Heart right ventricle (tissue), 16 donors: ENCODE results near the gene TIE1. TPM values are rescaled to one million over a fixed set of nuclear protein-coding genes. Genes with fewer than 3 reads are reported as not detected.

Source experiments
- ATAC-seq, 8 donors: fragments of 200-7000 bp; cut with Tn5 transposase; one replicate each; pipeline ENCODE4 v1.9.1; 2020; ENCODE audit warnings: mild to moderate bottlenecking in 8 of 8, moderate library complexity in 8 of 8, moderate number of reproducible peaks in 1 of 8
- DNase-seq, 2 donors: peaks; one replicate each; pipeline ENCODE4 v3.0.0-alpha.2; 2020
- H3K27ac ChIP-seq, 10 donors: fragments of 200-600 bp; sonication (generic) in 2 of 10; one replicate each; pipeline versions ENCODE4 v1.5.0 to v1.8.0; 2020 to 2022; ENCODE audit warnings: mild to moderate bottlenecking in 3 of 10
- H3K27me3 ChIP-seq, 7 donors: fragments of 200-600 bp; one replicate each; pipeline ENCODE4 v1.8.0; 2021 to 2022; ENCODE audit warnings: mild to moderate bottlenecking in 2 of 7
- H3K36me3 ChIP-seq, 9 donors: fragments of 200-600 bp; sonication (generic) in 1 of 9; one replicate each; pipeline versions ENCODE4 v1.5.0 to v1.8.0; 2020 to 2022; ENCODE audit warnings: mild to moderate bottlenecking in 2 of 9
- H3K4me1 ChIP-seq, 9 donors: fragments of 200-600 bp; sonication (generic) in 1 of 9; one replicate each; pipeline versions ENCODE4 v1.5.0 to v1.8.0; 2020 to 2022; ENCODE audit warnings: mild to moderate bottlenecking in 4 of 9
- H3K4me3 ChIP-seq, 10 donors: fragments of 200-600 bp; sonication (generic) in 2 of 10; one replicate each; pipeline versions ENCODE4 v1.5.0 to v1.8.0; 2020 to 2022; ENCODE audit warnings: mild to moderate bottlenecking in 7 of 10, moderate library complexity in 2 of 10
- H3K9me3 ChIP-seq, 11 donors: fragments of 200-600 bp in 10 of 11; sonication (generic) in 2 of 11; one replicate each; pipeline versions ENCODE4 v1.5.0 to v1.8.0; 2013 to 2022; ENCODE audit warnings: mild to moderate bottlenecking in 2 of 11, control low read depth in 1 of 11, moderate library complexity in 1 of 11
- WGBS, 2 donors: extraction: QIAGEN DNeasy Blood & Tissue Kit; methylation state at CpG; one replicate each; pipeline ENCODE4 v1.1.7; 2013; ENCODE audit warnings: inconsistent platforms in 1 of 2; 5-methylcytosine and 5-hydroxymethylcytosine counted together
- intact Hi-C, 10 donors: fragments of 100-400 bp; cut with DNase I; formaldehyde crosslinking; loops; one replicate each; pipeline versions ENCODE4 v1.11.1 to v1.14.2; 2022
- polyA plus RNA-seq, 2 donors: library from polyadenylated mRNA; stranded (reverse); fragments of 200-250 nt; gene quantifications; one replicate each; pipeline ENCODE4 v1.2.3, GENCODE V29; 2013
- total RNA-seq, 10 donors: library from RNA; stranded (reverse); fragmentation: NEBNext Ultra II Directional in 3 of 10; extraction: Animal tissue kit (Norgen Biotek cat#: 25700) in 3 of 10; gene quantifications; one replicate each; pipeline versions ENCODE4 v1.2.1 to v1.2.4, GENCODE V29; 2021 to 2023
- TF ChIP-seq, protein P1 (sequence below), 9 donors: fragments of 200-600 bp; sonication (generic) in 2 of 9; IDR thresholded peaks; one replicate each; pipeline versions ENCODE4 v1.5.0 to v1.8.0; 2021 to 2022; ENCODE audit warnings: antibody characterized with exemption in 9 of 9, mild to moderate bottlenecking in 5 of 9, moderate library complexity in 1 of 9
- donor health status: Arrhythmogenic right ventricular cardiomyopathy.
- donor health status: ischemic (EF 13 %, LVEDD 7.1; RV severe dilation, severe dysfunction).
- donor health status: healthy with polysubstance abuse.
- donor health status: DM: no; HTN: yes; CAD: no.
- donor health status: DM: no; HTN: no; CAD: no.
- donor health status: ischemic (EF 25% LVEDD 6.9; RV normal size, moderate dysfunction).
- donor health status: ischemic (EF 25% LVEDD 5.7; RV mildly dilated, moderate dysfunction).
- donor health status: healthy.
- donor health status: DM: yes; HTN: yes; CAD: no.
- donor health status: Ischemic cardiomyopathy.
- donor health status: ischemic (EF 35%, LVEDD 5.7; RV mildly dilated, moderate dysfunction).
- donor health status: nonischemic (EF 11% LVEDD 7.7; RV severe dilation, severe dysfunction).
- donor health status: DM: yes; HTN: yes; CAD: no.
- donor health status: PGD.
- donor health status: ischemic (EF 29% LVEDD 5.4; RV normal size, mild dysfunction).
- donor health status: nonischemic (EF 23%, LVEDD 6.1; RV moderate dilation, normal function).

The TIE1 gene
- total and polyA plus RNA-seq, 12 donors, result 19.9 to 55.8 (median 32.0) TPM

- ATAC-seq (peak in 7 of 8 donors; percentile 8 to 55 (median 25)), DNase-seq (no peak)
- Histone ChIP-seq H3K27ac (peak overlapping the region in 9 of 10 donors; percentile 1 to 94 (median 83)), H3K36me3 (peaks cover 0 to 30% (median 0%) of the 10 kb centered on the region in 9 donors), H3K27me3 (no peaks in the 10 kb centered on the region), H3K4me1 (peaks cover 3 to 59% (median 30%) of the 10 kb centered on the region in 9 donors), H3K4me3 (peak overlapping the region in 8 of 10 donors; percentile 20 to 63 (median 54)), H3K9me3 (no peaks in the 10 kb centered on the region)
- intact Hi-C loops, result loop anchor here in 5 of 10 donors (1.0 to 5.0 kb wide), 6 partner anchors 39 to 66 kb away; partner anchors contain the start of gene ELOVL1 (in 1 of the 5)
- TF ChIP-seq, protein P1, sequence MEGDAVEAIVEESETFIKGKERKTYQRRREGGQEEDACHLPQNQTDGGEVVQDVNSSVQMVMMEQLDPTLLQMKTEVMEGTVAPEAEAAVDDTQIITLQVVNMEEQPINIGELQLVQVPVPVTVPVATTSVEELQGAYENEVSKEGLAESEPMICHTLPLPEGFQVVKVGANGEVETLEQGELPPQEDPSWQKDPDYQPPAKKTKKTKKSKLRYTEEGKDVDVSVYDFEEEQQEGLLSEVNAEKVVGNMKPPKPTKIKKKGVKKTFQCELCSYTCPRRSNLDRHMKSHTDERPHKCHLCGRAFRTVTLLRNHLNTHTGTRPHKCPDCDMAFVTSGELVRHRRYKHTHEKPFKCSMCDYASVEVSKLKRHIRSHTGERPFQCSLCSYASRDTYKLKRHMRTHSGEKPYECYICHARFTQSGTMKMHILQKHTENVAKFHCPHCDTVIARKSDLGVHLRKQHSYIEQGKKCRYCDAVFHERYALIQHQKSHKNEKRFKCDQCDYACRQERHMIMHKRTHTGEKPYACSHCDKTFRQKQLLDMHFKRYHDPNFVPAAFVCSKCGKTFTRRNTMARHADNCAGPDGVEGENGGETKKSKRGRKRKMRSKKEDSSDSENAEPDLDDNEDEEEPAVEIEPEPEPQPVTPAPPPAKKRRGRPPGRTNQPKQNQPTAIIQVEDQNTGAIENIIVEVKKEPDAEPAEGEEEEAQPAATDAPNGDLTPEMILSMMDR (IDR thresholded peaks at IDR 0.05), result no peak
- 48 to 57% methylated on average over 8 of the region's 8 CpGs for WGBS, 2 donors
Measured at GRCh38 chr1:43303471-43304313, 2.9 kb downstream of the TIE1 start.

GRCh38 chr1:43304314-43304681 lies 3.5 kb downstream of the TIE1 start:
- ATAC-seq (peak in 2 of 8 donors; percentile 7 to 29), DNase-seq (no peak)
- Histone ChIP-seq H3K4me3 (peak overlapping the region in 8 of 10 donors; percentile 20 to 63 (median 50)), H3K9me3 (no peaks in the 10 kb centered on the region), H3K4me1 (peaks cover 3 to 55% (median 30%) of the 10 kb centered on the region in 9 donors), H3K27me3 (no peaks in the 10 kb centered on the region), H3K27ac (peak overlapping the region in 7 of 10 donors; percentile 1 to 94 (median 36)), H3K36me3 (peaks cover 0 to 36% (median 0%) of the 10 kb centered on the region in 9 donors)
- intact Hi-C loops, result loop anchor here in 4 of 10 donors (5.0 kb wide), 4 partner anchors 38 to 67 kb away; partner anchors contain the start of gene ELOVL1 (in 1 of the 4)
- WGBS, 2 donors, result 39 to 45% methylated on average over 8 of the region's 8 CpGs
- TF ChIP-seq, protein P1 (IDR thresholded peaks at IDR 0.05), result peak in 3 of 9 donors; percentile 16 to 41 (median 26)

DNA sequence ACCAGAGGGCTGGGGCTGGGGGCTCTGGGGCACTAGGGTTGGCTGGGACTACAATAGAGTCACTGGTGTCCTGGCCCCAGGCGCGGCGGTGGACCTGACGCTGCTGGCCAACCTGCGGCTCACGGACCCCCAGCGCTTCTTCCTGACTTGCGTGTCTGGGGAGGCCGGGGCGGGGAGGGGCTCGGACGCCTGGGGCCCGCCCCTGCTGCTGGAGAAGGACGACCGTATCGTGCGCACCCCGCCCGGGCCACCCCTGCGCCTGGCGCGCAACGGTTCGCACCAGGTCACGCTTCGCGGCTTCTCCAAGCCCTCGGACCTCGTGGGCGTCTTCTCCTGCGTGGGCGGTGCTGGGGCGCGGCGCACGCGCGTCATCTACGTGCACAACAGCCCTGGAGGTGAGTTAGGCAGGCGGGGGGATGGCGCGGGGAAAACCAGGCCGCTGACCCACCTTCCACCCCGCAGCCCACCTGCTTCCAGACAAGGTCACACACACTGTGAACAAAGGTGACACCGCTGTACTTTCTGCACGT lies 4.1 kb downstream of the TIE1 start:
- Histone ChIP-seq H3K27ac (peak overlapping the region in 5 of 10 donors; percentile 6 to 94 (median 87)), H3K4me3 (peak overlapping the region in 6 of 10 donors; percentile 20 to 63 (median 56)), H3K9me3 (no peaks in the 10 kb centered on the region), H3K27me3 (no peaks in the 10 kb centered on the region), H3K4me1 (peaks cover 3 to 52% (median 26%) of the 10 kb centered on the region in 9 donors), H3K36me3 (peaks cover 0 to 41% (median 0%) of the 10 kb centered on the region in 9 donors)
- WGBS, 2 donors, result 81 to 83% methylated on average over 46 of the region's 46 CpGs
- intact Hi-C loops, result loop anchor here in 4 of 10 donors (5.0 kb wide), 4 partner anchors 37 to 68 kb away; partner anchors contain the start of gene ELOVL1 (in 1 of the 4)
- TF ChIP-seq, protein P1 (IDR thresholded peaks at IDR 0.05), result no peak
- DNase-seq (no peak), ATAC-seq (peak in 1 of 8 donors; percentile 7)

- Histone ChIP-seq H3K4me3 (peak overlapping the region in 1 of 10 donors; percentile 54), H3K27me3 (no peaks in the 10 kb centered on the region), H3K4me1 (peaks cover 3 to 46% (median 23%) of the 10 kb centered on the region in 9 donors), H3K36me3 (peaks cover 0 to 48% (median 0%) of the 10 kb centered on the region in 9 donors), H3K27ac (peak overlapping the region in 3 of 10 donors; percentile 2 to 87 (median 20)), H3K9me3 (no peaks in the 10 kb centered on the region)
- TF ChIP-seq, protein P1 (IDR thresholded peaks at IDR 0.05), result no peak
- ATAC-seq (no peak), DNase-seq (no peak)
- 83 to 85% methylated on average over 3 of the region's 3 CpGs for WGBS, 2 donors
- intact Hi-C loops, result no loop called here
Measured at GRCh38 chr1:43305461-43305860, 4.7 kb downstream of the TIE1 start.
